Placental pericyte (primary cell): ENCODE data around the gene CYP2S1. TPM values are rescaled to one million over a fixed set of nuclear protein-coding genes. Genes with fewer than 3 reads are reported as not detected.

Experiments
- total RNA-seq: library from RNA; depleted of rRNA; stranded (reverse); fragments of >200 nt; gene quantifications from 2 replicates; pipeline ENCODE4 v1.2.3, GENCODE V29; 2012

The CYP2S1 gene
- total RNA-seq: 12.2 and 67.0 TPM in 2 replicates

GRCh38 chr19:41192574-41193429, at the start of gene CYP2S1:
Gene CYP2S1, plus strand, starts transcription at chr19:41193219. Its CDS starts 46 bp downstream, at chr19:41193265.

GRCh38 chr19:41218615-41219507, 25.8 kb downstream of the CYP2S1 start, which contains the start of gene AXL:
Gene AXL, plus strand, starts transcription at chr19:41219223. Its CDS starts 170 bp downstream, at chr19:41219393.

Other genes with a start within 250 kb of the CYP2S1 start
- gene CYP2B6, start 201.9 kb upstream of the CYP2S1 start, total RNA-seq: not detected in 2 replicates
- not detected in 2 replicates for gene CYP2A13, start 104.8 kb upstream of the CYP2S1 start, total RNA-seq
- not detected in 2 replicates for gene CYP2F1, start 78.8 kb upstream of the CYP2S1 start, total RNA-seq
- gene AXL, start 26.0 kb downstream of the CYP2S1 start, total RNA-seq: 265 and 531 TPM in 2 replicates
- gene HNRNPUL1, start 71.2 kb downstream of the CYP2S1 start, total RNA-seq: 98.3 and 157 TPM in 2 replicates
- 9.7 and 13.8 TPM in 2 replicates for gene CCDC97, start 117.0 kb downstream of the CYP2S1 start, total RNA-seq
- gene TGFB1, start 160.7 kb downstream of the CYP2S1 start, total RNA-seq: 28.7 and 36.5 TPM in 2 replicates
- gene B9D2, start 170.9 kb downstream of the CYP2S1 start, total RNA-seq: 4.8 and 7.0 TPM in 2 replicates
- gene TMEM91, start 183.3 kb downstream of the CYP2S1 start, total RNA-seq: 2.7 and 6.3 TPM in 2 replicates
- gene EXOSC5, start 204.1 kb downstream of the CYP2S1 start, total RNA-seq: 15.5 and 18.0 TPM in 2 replicates
- 26.8 and 39.8 TPM in 2 replicates for gene BCKDHA, start 204.6 kb downstream of the CYP2S1 start, total RNA-seq
- gene B3GNT8, start 234.2 kb downstream of the CYP2S1 start, total RNA-seq: 0.66 and 1.7 TPM in 2 replicates
- gene DMAC2, start 246.7 kb downstream of the CYP2S1 start, total RNA-seq: 61.6 and 68.1 TPM in 2 replicates
- gene ERICH4, start 249.9 kb downstream of the CYP2S1 start, total RNA-seq: not detected in 2 replicates